Subcutaneous abdominal adipose tissue (tissue), 5 donors: Measurements from ENCODE around the gene PCDH15.

Source experiments
- H3K27ac ChIP-seq: one replicate; pipeline ENCODE4 v1.7.0; 2013; ENCODE audit warnings: low read depth, mild to moderate bottlenecking, inconsistent platforms, low read length, moderate library complexity
- H3K27me3 ChIP-seq, 5 donors: one replicate each; pipeline ENCODE4 v1.7.0; 2013; ENCODE audit warnings: low read length in 5 of 5, inconsistent platforms in 1 of 5; ENCODE audit not compliant: control insufficient read depth in 5 of 5, insufficient read depth in 4 of 5
- H3K36me3 ChIP-seq, 5 donors: one replicate each; pipeline ENCODE4 v1.7.0; 2013; ENCODE audit warnings: low read length in 5 of 5; ENCODE audit not compliant: control insufficient read depth in 5 of 5, insufficient read depth in 5 of 5
- H3K4me1 ChIP-seq, 5 donors: one replicate each; pipeline ENCODE4 v1.7.0; 2013; ENCODE audit warnings: low read length in 5 of 5, mild to moderate bottlenecking in 3 of 5, moderate library complexity in 1 of 5; ENCODE audit not compliant: control insufficient read depth in 5 of 5, insufficient read depth in 5 of 5
- H3K4me3 ChIP-seq, 5 donors: one replicate each; pipeline ENCODE4 v1.7.0; 2013; ENCODE audit warnings: low read length in 5 of 5, low read depth in 1 of 5
- H3K9ac ChIP-seq, 5 donors: one replicate each; pipeline ENCODE4 v1.7.0; 2013; ENCODE audit warnings: low read length in 5 of 5, mild to moderate bottlenecking in 4 of 5, moderate library complexity in 3 of 5
- H3K9me3 ChIP-seq, 5 donors: one replicate each; pipeline ENCODE4 v1.7.0; 2013; ENCODE audit warnings: low read length in 5 of 5; ENCODE audit not compliant: control insufficient read depth in 5 of 5
- donor health status: healthy.
- donor health status: healthy.
- donor health status: healthy.
- donor health status: healthy.
- donor health status: healthy.

PCDH15 gene

DNA sequence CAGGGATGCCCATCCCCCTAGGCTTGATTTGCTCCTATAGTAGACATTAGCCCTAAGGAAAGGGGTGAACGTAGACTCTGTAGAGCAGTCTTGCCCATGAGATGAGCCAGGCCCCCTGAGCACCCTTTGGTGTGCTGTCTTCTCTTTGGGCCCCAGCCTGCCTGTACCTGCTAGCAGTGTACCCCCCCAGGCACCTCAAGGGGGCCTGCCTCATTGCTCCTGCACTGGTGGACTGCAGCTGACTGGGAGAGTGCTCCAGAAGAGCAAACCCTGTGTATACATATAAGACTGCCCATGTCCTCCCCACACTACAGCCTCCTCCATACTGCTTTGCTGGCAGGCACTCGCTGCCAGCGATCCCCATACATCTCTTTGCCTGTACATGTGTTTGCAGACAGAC, 206.7 kb downstream of the PCDH15 start:
- Histone ChIP-seq H3K27me3 (no peaks in the 10 kb centered on the region), H3K36me3 (no peaks in the 10 kb centered on the region), H3K9ac (no peak overlapping the region)

DNA sequence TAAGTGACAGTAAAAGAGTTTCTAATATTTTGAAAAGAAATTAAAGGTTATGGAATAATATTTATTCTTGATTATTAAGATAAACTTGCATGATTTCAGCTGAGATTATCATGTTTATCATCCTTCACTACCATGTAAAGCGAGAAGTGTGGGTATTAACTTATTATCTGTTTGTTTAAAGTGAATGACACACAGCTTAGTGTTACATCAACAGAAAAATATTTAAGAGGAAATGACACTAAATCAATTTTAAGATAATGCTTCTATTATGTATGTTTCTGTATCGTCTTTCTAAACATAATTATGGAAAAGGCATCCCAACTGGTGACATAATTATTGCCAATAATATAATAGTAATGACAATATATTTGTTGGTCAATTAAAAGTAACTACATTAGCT, 213.1 kb downstream of the PCDH15 start:
- Histone ChIP-seq H3K9me3 (no peaks in the 10 kb centered on the region), H3K9ac (no peak overlapping the region), H3K27ac (no peak overlapping the region), H3K4me1 (no peaks in the 10 kb centered on the region), H3K4me3 (no peak overlapping the region), H3K36me3 (no peaks in the 10 kb centered on the region), H3K27me3 (no peaks in the 10 kb centered on the region)

More for the DNA sequence above, 206.7 kb downstream of the PCDH15 start:
- Histone ChIP-seq H3K9me3 (peaks cover 0 to 3% (median 0%) of the 10 kb centered on the region in 5 donors), H3K4me3 (no peak overlapping the region), H3K27ac (no peak overlapping the region), H3K4me1 (no peaks in the 10 kb centered on the region)

DNA sequence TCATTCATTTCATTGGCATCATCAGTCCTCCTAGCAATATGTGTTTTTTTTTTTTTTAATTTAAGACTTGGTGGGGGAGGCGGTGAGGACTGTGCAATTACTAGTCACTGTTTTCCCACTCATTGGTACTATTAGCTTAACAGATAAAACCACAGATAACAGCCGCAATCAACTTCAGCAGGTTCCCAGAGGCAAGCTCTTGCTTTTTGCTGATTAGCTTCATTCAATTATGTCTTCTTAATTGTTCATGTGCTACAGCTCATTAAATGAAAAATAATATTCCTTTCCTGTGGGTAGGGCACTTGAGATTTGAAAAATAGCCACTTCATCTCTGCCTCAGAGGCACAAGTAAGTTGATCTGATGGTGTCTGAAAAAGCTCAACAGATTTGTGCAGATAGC, 215.5 kb downstream of the PCDH15 start:
- no peak overlapping the region for H3K27ac ChIP-seq
- no peaks in the 10 kb centered on the region for H3K4me1 ChIP-seq
- no peaks in the 10 kb centered on the region for H3K27me3 ChIP-seq
- no peaks in the 10 kb centered on the region for H3K36me3 ChIP-seq
- H3K4me3 ChIP-seq, result no peak overlapping the region
- no peaks in the 10 kb centered on the region for H3K9me3 ChIP-seq
- no peak overlapping the region for H3K9ac ChIP-seq

- H3K27ac ChIP-seq, result no peak overlapping the region
- H3K4me1 ChIP-seq, result no peaks in the 10 kb centered on the region
- no peaks in the 10 kb centered on the region for H3K36me3 ChIP-seq
- no peak overlapping the region for H3K9ac ChIP-seq
- no peak overlapping the region for H3K4me3 ChIP-seq
- H3K9me3 ChIP-seq, result no peaks in the 10 kb centered on the region
- no peaks in the 10 kb centered on the region for H3K27me3 ChIP-seq
Observed at GRCh38 chr10:54577682-54578081, 223.3 kb downstream of the PCDH15 start.

- Histone ChIP-seq H3K4me3 (no peak overlapping the region), H3K9me3 (no peaks in the 10 kb centered on the region), H3K4me1 (no peaks in the 10 kb centered on the region)
Observed at GRCh38 chr10:54576541-54576940, 224.5 kb downstream of the PCDH15 start.

GRCh38 chr10:54559498-54559897, 241.5 kb downstream of the PCDH15 start:
- Histone ChIP-seq H3K4me3 (no peak overlapping the region), H3K9me3 (no peaks in the 10 kb centered on the region), H3K4me1 (no peaks in the 10 kb centered on the region), H3K9ac (no peak overlapping the region), H3K36me3 (no peaks in the 10 kb centered on the region), H3K27me3 (no peaks in the 10 kb centered on the region), H3K27ac (no peak overlapping the region)

More at GRCh38 chr10:54576541-54576940, 224.5 kb downstream of the PCDH15 start:
- H3K27ac ChIP-seq, result no peak overlapping the region
- H3K36me3 ChIP-seq, result no peaks in the 10 kb centered on the region
- H3K9ac ChIP-seq, result no peak overlapping the region
- H3K27me3 ChIP-seq, result no peaks in the 10 kb centered on the region

- no peak overlapping the region for H3K4me3 ChIP-seq
- no peaks in the 10 kb centered on the region for H3K9me3 ChIP-seq
- no peaks in the 10 kb centered on the region for H3K27me3 ChIP-seq
- no peaks in the 10 kb centered on the region for H3K4me1 ChIP-seq
- H3K36me3 ChIP-seq, result no peaks in the 10 kb centered on the region
- no peak overlapping the region for H3K9ac ChIP-seq
- no peak overlapping the region for H3K27ac ChIP-seq
Observed at GRCh38 chr10:54554028-54554427, 247.0 kb downstream of the PCDH15 start.

GRCh38 chr10:54550016-54550415, 251.0 kb downstream of the PCDH15 start:
- H3K27ac ChIP-seq, result no peak overlapping the region
- no peaks in the 10 kb centered on the region for H3K36me3 ChIP-seq
- no peaks in the 10 kb centered on the region for H3K27me3 ChIP-seq
- no peaks in the 10 kb centered on the region for H3K9me3 ChIP-seq
- H3K4me1 ChIP-seq, result no peaks in the 10 kb centered on the region
- no peak overlapping the region for H3K9ac ChIP-seq
- no peak overlapping the region for H3K4me3 ChIP-seq

DNA sequence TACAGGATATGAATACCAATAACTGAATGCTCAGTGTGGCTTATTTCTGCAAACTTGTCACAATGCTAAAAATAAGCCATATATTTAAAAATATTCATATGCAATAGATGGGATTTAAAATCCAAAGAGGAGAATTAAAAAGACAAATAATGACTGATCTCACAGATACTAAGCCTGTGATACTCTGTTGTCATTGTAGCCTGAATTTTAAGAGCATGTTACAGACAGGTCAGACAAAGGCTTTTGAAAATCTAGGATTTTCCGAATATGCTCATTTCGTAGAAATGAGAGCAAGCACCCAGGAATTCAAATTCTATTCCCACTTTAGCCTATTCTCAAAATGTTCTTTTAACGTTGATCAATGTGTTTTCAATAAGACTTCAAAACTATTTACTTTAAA, 269.7 kb downstream of the PCDH15 start:
- Histone ChIP-seq H3K4me3 (no peak overlapping the region), H3K4me1 (no peaks in the 10 kb centered on the region), H3K27me3 (no peaks in the 10 kb centered on the region), H3K9ac (no peak overlapping the region), H3K27ac (no peak overlapping the region), H3K9me3 (no peaks in the 10 kb centered on the region), H3K36me3 (no peaks in the 10 kb centered on the region)

GRCh38 chr10:54530299-54530698, 270.7 kb downstream of the PCDH15 start:
- Histone ChIP-seq H3K9me3 (no peaks in the 10 kb centered on the region), H3K4me3 (no peak overlapping the region), H3K36me3 (no peaks in the 10 kb centered on the region), H3K9ac (no peak overlapping the region), H3K27me3 (no peaks in the 10 kb centered on the region), H3K4me1 (no peaks in the 10 kb centered on the region), H3K27ac (no peak overlapping the region)

DNA sequence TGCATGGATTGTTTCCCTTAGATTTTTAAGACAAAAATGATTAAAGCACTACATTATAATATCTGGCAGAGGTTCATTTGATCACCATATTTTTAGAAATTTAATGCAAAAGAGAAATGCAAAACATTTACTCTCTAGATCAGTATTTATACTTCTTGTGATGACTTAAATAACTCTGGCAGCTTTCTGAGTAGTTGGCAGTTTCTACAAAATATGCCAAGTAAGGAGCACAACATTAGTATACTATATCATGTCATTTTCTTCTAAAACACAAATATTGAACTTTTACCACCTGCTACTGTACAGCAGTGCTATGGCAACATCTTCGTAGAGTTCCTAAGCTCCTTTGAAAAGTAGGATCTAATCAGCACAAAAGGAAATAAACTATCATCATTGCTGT, 275.2 kb downstream of the PCDH15 start:
- Histone ChIP-seq H3K4me1 (no peaks in the 10 kb centered on the region), H3K4me3 (no peak overlapping the region), H3K9ac (no peak overlapping the region), H3K27me3 (no peaks in the 10 kb centered on the region), H3K9me3 (no peaks in the 10 kb centered on the region), H3K36me3 (no peaks in the 10 kb centered on the region), H3K27ac (no peak overlapping the region)
